Colonic mucosa (tissue), 4 donors: ENCODE data around the gene SDHAF2. TPM values are rescaled to one million over a fixed set of nuclear protein-coding genes. Genes with fewer than 3 reads are reported as not detected.

Experiments used
- DNase-seq: peaks from one replicate; pipeline ENCODE4 v3.0.0-alpha.2; 2020
- H3K27ac ChIP-seq: fragments of 200-600 bp; one replicate; pipeline ENCODE4 v1.8.0; 2021
- H3K27me3 ChIP-seq: fragments of 200-600 bp; one replicate; pipeline ENCODE4 v1.8.0; 2021
- H3K36me3 ChIP-seq: fragments of 200-600 bp; one replicate; pipeline ENCODE4 v1.8.0; 2021
- H3K4me1 ChIP-seq: fragments of 200-600 bp; one replicate; pipeline ENCODE4 v1.8.0; 2021; ENCODE audit warnings: mild to moderate bottlenecking
- H3K4me3 ChIP-seq: fragments of 200-600 bp; one replicate; pipeline ENCODE4 v1.8.0; 2021
- H3K9ac ChIP-seq, 2 donors: one replicate each; pipeline ENCODE4 v1.7.0; 2013; ENCODE audit warnings: control low read depth in 2 of 2, low read depth in 2 of 2, low read length in 2 of 2
- H3K9me3 ChIP-seq: fragments of 200-600 bp; one replicate; pipeline ENCODE4 v1.8.0; 2021
- intact Hi-C: fragments of 100-400 bp; cut with DNase I; formaldehyde crosslinking; loops from one replicate; pipeline ENCODE4 v1.14.1; 2022
- total RNA-seq, 2 donors: library from RNA; stranded (reverse); fragmentation: NEBNext Ultra II Directional in 1 of 2; extraction: Animal tissue kit (Norgen Biotek cat#: 25700) in 1 of 2; gene quantifications; one replicate each; pipeline ENCODE4 v1.2.1, GENCODE V29; 2021
- TF ChIP-seq, protein P1 (sequence below): fragments of 200-600 bp; IDR thresholded peaks from one replicate; pipeline ENCODE4 v1.8.0; 2022; ENCODE audit warnings: antibody characterized with exemption, mild to moderate bottlenecking
- donor health status: healthy.
- donor health status: DM: no; HTN: no; CAD: no.
- donor health status: DM: no; HTN: no; CAD: no.

Gene SDHAF2
- total RNA-seq, 2 donors from 2014 or later, result 38.3 to 38.5 TPM

DNA sequence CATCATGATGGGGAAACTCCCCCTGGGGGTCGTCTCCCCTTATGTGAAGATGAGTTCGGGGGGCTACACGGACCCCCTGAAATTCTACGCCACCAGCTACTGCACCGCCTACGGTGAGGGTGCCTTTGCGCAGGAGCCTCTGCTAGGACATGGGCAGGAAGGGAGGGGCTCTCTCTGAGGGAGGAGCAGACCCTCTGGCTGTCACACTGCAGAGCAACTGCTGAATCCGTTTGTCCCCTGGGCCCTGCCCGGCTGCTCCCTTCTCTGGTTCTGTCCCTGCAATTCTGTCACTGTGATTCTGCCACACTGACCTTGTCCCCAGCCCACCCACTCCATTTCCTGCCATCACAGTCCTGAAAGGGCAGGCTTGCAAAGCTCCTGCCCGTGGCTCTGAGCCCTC lies 51.9 kb downstream of the SDHAF2 start:
- TF ChIP-seq, protein P1, sequence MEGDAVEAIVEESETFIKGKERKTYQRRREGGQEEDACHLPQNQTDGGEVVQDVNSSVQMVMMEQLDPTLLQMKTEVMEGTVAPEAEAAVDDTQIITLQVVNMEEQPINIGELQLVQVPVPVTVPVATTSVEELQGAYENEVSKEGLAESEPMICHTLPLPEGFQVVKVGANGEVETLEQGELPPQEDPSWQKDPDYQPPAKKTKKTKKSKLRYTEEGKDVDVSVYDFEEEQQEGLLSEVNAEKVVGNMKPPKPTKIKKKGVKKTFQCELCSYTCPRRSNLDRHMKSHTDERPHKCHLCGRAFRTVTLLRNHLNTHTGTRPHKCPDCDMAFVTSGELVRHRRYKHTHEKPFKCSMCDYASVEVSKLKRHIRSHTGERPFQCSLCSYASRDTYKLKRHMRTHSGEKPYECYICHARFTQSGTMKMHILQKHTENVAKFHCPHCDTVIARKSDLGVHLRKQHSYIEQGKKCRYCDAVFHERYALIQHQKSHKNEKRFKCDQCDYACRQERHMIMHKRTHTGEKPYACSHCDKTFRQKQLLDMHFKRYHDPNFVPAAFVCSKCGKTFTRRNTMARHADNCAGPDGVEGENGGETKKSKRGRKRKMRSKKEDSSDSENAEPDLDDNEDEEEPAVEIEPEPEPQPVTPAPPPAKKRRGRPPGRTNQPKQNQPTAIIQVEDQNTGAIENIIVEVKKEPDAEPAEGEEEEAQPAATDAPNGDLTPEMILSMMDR, result no peak

DNA sequence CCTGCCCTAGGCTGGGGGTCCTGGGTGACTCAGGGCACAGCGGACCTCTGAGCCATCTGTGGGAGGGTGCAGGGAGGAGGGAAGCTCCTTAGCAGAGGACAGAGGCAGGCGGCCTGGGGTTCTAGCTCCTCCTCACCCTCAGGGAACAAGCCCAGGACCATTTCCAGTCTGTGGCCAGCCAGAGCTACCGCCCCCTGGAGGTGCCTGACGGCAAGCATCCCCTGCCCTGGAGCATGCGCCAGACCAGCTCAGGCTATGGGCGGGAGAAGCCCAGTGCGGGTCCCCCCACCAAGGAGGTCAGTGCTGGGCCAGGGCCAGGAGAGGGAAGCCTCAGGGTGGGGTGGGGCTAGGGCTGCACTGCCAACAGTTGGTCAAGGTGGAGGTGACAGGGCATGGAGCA lies 52.6 kb downstream of the SDHAF2 start:
- Histone ChIP-seq H3K27ac (no peak overlapping the region), H3K9ac (no peak overlapping the region), H3K9me3 (no peaks in the 10 kb centered on the region), H3K36me3 (no peaks in the 10 kb centered on the region), H3K4me1 (no peaks in the 10 kb centered on the region), H3K27me3 (no peaks in the 10 kb centered on the region), H3K4me3 (no peak overlapping the region)
- TF ChIP-seq, protein P1, result no peak
- DNase-seq, result no peak
- intact Hi-C loops, result no loop called here

More for the DNA sequence above, 51.9 kb downstream of the SDHAF2 start:
- H3K27me3 ChIP-seq, result no peaks in the 10 kb centered on the region
- no peaks in the 10 kb centered on the region for H3K9me3 ChIP-seq
- H3K4me1 ChIP-seq, result no peaks in the 10 kb centered on the region
- H3K4me3 ChIP-seq, result no peak overlapping the region
- intact Hi-C loops, result no loop called here
- no peak for DNase-seq
- no peak overlapping the region for H3K9ac ChIP-seq
- no peaks in the 10 kb centered on the region for H3K36me3 ChIP-seq
- no peak overlapping the region for H3K27ac ChIP-seq

DNA sequence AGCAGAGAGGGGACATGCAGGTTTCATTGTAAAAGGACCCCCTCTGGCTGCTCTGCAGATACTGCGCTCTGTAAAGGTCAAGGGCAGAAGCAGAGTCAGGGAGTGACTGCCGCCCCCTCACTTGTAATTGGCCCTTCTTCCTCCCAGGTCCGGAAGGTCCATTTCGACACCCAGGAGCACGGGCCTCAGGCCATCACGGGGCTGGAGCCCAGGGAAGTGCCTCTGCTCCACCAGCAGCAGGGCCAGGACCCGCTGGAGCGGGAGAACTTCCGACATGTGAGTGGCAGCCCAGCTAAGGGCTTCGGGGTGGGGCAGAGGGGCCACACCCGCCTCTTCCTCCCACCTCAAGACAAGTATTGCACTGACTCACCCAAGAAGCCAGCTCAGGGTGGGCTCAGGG lies 54.6 kb downstream of the SDHAF2 start:
- H3K9me3 ChIP-seq, result no peaks in the 10 kb centered on the region
- no peaks in the 10 kb centered on the region for H3K36me3 ChIP-seq
- H3K9ac ChIP-seq, result no peak overlapping the region
- H3K27ac ChIP-seq, result no peak overlapping the region
- H3K27me3 ChIP-seq, result no peaks in the 10 kb centered on the region
- no peak overlapping the region for H3K4me3 ChIP-seq
- DNase-seq, result no peak
- TF ChIP-seq, protein P1, result no peak
- intact Hi-C loops, result no loop called here
- H3K4me1 ChIP-seq, result no peaks in the 10 kb centered on the region

DNA sequence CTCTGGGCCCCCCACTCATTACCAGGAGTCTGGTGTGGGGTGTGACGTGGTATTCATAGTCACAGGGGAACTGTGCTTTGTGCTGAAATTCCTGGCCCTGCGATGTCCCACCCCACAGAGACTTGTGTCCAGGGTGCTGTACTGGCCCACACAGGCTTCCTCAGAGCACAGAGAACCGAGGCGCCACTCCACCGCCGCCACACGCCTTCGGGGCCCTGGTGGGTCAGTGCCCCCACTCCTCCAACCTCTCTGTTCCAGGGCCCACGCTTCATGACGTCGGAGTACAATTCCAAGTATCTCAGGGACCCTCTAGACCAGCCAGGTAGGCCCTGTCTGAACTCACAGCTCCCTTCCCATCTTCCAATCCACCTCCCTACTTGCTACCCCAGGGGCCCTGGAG lies 55.2 kb downstream of the SDHAF2 start:
- Histone ChIP-seq H3K4me1 (no peaks in the 10 kb centered on the region), H3K9me3 (no peaks in the 10 kb centered on the region), H3K9ac (no peak overlapping the region), H3K4me3 (no peak overlapping the region), H3K27ac (no peak overlapping the region), H3K27me3 (no peaks in the 10 kb centered on the region), H3K36me3 (no peaks in the 10 kb centered on the region)
- TF ChIP-seq, protein P1, result no peak
- intact Hi-C loops, result no loop called here
- DNase-seq, result no peak

DNA sequence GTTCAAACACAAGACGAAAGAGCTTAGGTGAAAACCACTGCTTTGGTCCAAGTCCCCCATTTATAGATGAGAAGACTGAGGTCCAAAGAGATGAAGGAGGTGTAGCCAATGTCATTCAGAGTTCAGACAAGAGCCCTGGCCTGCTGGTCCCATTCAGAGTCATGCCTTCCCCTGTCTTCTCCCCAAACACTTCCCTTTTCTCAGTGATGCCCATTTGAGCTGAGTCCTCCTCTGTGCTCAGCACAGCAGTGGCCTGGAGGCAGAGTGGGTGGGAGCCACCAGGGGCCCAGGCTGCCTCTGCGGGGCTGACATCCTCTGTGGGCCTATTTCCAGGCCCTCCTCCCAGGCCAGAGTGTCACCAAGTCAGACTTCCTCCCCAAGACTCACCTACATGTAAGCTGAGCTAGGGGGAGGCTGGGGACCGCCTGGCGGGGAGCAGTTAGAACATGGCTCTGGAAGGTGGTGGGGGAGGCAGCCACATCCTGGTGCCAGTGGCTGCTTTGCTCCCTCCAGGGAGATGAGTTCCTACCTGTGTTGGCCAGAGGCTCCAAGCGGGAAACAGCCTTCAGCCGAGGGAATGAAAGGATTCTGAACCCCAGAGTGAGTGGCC lies 56.2 kb downstream of the SDHAF2 start:
- TF ChIP-seq, protein P1, result no peak
- H3K27me3 ChIP-seq, result no peaks in the 10 kb centered on the region
- H3K4me3 ChIP-seq, result no peak overlapping the region
- H3K9ac ChIP-seq, result no peak overlapping the region
- intact Hi-C loops, result no loop called here
- H3K27ac ChIP-seq, result no peak overlapping the region
- no peak for DNase-seq
- no peaks in the 10 kb centered on the region for H3K36me3 ChIP-seq
- H3K9me3 ChIP-seq, result no peaks in the 10 kb centered on the region
- H3K4me1 ChIP-seq, result no peaks in the 10 kb centered on the region
